Anterior cingulate cortex (tissue), 58 donors: ENCODE measurements around the gene ZNF385B.
"Not testable (repeated sequence)": the region's sequence is repeated elsewhere in the genome, so short reads cannot be mapped to it uniquely, and the experiment has no call there.

Experiments used
- DNase-seq, 58 donors: peaks; one replicate each; lab custom pipeline; 2025; lab: John Stamatoyannopoulos, UW

Gene ZNF385B

DNA sequence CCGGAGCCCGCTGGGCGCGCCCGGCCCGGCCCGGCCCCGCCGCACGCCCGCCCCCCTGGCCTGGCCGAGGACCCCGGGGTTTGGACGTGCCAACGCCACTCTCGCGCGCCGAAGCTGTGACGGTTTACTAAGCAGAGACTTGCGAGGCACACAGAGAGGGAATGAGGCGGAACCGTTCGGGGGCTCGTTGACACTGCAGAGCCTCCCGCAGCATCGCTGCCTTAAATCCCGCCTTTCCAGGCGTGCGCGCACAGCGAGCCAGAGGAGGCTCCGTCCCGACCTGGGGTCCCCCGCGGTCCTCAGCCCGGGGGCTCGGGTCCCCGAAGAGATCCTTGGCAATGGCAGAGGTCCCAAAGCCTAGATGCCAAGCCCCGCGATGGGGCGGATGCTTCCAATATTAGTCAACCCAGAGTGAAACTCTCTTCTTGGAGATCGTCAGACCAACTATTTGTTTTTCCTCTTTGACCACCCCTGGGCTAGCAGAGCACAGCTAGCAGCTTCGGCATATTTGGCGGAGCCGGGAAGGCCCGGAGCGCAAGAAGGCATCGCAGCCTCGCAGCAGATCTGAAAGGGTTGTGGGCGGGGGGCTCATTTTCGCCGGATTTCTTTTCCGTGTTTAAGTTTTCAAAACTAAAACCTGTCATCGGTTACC, at the start of gene ZNF385B:
TSS of gene ZNF385B (minus strand) at position 197 of the 652 bp plus-strand sequence.
- DNase-seq = peak in 16 of 58 donors; percentile 2 to 48 (median 17)

GRCh38 chr2:179910735-179911113, 49.3 kb upstream of the ZNF385B start:
- DNase-seq = no peak

DNA sequence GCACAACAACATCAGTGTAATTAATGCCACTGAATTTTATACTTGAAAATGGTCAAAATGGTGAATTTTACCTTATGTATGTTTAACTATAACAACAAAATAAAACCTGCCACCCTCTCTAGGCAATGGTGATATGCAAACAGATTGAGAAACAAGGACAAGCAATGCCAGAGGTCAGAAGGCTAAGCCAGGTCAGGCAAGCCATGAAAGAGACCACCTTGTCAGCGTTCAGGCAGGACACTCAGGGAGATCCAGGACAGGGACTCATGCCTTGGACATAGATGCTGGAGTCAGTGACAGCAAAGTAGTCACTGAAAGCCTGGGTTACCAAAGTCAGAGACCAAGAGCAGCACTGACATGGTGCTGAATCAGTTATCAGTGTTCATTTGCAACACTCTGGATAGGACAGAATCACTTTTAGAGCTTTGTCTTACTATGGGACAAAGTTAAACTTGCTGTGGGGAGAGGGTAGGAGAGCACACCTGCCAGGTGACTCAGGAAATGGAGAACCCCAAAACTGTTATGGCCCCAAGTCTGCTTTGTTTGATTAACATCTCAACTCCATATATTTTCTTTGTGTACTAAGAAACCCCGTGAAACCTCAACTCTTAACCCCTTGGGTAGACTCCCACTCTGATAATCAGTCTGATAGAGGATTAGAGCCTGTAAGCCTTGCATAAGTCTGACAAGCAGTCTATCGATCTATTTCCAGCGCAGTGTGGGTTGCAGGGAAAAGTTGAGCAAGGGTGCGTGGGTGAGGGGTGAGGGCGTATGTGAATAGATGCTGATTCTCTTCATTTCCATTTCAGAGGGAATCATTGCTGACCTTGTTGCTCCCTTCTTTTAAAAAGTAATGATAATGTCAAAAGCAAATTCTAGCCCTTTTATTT, 48.7 kb upstream of the ZNF385B start:
- peak in 1 of 58 donors; percentile 44 for DNase-seq

- DNase-seq = no peak
Measured at GRCh38 chr2:179900655-179901054, 39.2 kb upstream of the ZNF385B start.

GRCh38 chr2:179899666-179900065, 38.3 kb upstream of the ZNF385B start:
- DNase-seq = no peak

- no peak for DNase-seq
Measured at GRCh38 chr2:179898873-179899272, 37.5 kb upstream of the ZNF385B start.

DNA sequence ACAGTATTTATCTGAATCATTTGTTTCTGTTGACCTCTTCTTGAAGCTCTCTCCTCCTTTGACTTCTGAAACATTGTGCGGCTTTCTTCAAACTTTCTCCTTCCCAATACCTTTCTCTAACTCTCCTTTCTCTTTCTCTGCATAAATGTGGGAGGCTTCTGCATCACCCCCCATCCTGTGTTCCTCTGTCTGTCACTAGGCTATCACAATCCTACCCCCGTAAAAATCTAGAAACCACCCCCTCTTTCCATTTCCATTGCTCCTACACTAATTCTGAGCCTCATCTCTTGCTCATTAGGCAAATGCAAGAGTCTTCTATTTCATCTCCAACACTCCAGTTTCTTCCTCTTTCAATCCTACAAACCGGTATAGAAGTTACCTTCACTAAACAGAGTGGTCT, 32.2 kb upstream of the ZNF385B start:
- no peak for DNase-seq

DNA sequence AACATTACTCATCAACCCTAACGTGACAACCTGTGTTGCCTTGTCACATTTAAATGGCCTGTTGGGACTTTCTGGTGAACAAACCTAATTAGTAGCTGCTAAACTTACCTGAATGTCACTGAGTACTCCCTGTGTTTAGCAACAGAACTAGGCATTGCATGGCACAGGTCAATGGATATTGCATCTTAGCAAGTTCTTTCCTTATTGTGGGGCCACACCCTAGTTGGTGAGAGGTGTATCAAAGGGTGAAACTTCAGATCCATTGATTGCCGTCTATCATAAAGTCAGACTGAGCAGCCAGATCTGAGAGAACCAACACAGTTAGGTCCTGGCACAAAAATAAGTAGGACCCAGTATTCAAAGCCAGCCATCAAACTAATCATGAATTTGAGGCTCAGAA, 29.8 kb upstream of the ZNF385B start:
- DNase-seq = no peak

- peak in 2 of 58 donors; percentile 0 to 20 for DNase-seq
Measured at GRCh38 chr2:179890666-179891065, 29.3 kb upstream of the ZNF385B start.

DNA sequence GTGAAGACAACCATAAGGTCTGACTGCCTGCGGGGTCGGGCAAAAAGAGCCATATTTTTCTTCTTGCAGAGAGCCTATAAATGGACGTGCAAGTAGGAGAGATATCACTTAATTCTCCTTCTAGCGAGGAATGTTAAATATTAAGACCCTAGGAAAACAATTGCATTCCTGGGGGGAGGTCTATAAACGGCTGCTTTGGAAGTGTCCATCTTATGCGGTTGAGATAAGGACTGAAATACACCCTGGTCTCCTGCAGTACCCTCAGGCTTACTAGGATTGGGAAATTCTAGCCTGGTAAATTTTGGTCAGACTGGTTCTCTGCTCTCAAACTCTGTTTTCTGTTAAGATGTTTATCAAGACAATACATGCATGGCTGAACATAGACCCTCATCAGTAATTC, 27.2 kb upstream of the ZNF385B start:
- DNase-seq = not testable (repeated sequence)

- DNase-seq = no peak
Measured at GRCh38 chr2:179884193-179884592, 22.8 kb upstream of the ZNF385B start.

GRCh38 chr2:179882851-179883806, 21.7 kb upstream of the ZNF385B start:
- no peak for DNase-seq

- no peak for DNase-seq
Measured at GRCh38 chr2:179877601-179878364, 16.4 kb upstream of the ZNF385B start.

DNA sequence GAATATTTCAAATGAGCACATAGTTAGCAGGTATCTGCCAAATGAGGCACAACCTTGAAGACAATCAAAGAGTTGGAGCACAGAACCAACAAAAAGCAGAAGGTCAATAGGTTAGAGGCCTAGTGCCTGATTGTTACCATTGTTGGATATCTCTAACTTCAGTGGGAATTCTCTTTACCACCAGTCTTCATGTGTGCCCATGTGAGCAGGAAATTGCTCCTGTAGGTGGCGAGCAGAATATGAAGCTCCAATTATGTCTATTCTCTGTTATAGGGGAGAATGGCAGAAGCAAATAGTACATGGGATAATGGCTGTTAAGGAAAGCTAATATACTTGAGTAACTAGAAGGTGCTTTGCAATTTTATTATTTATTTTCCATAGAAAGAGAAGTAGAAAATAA, 14.9 kb upstream of the ZNF385B start:
- DNase-seq = no peak

DNA sequence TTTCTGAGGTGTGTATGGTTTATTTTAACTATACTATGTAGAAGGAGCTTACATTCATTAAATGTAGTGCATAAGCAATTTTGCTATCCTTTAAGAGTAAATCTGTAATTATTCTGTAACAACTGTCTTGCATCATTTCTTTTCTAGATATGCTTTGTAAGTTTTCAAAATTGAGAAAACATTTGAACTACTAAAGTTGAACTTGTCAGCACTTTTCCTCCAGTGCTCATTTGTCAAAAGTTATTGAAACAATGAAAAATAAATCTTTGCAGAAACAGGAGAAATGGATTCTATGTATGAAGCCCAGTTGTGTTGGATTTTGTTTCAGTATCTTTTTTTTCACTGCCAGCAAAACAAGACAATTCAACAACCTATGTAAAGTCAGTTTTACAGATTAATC, 14.5 kb upstream of the ZNF385B start:
- no peak for DNase-seq

DNA sequence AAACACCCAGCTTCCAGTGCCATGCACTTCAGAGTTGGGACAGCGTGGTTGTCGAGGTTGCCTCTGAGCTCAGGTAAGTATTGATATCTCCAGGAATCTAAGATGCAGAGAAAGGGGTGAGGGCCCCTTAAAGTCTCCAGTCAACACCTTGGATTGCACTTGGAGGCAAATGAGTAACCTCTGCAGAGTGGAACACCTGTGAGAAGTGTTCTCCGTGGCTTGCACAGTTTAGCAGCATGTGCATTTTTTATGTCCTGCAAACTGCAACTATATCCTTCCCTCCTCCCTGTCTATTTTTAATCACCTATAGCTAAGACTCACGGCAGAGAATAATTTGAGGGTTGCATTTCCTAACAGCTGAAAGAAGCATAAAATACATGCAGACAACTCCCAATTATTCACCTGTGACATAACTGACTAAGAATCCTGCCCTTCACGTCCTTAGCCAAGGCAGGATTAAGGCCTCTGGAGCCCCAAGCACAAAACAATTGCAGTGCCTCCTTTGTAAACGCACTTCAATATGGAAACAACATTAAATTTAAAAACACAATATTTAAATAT, 1.6 kb upstream of the ZNF385B start:
- no peak for DNase-seq

GRCh38 chr2:179861027-179861415, 391 bp downstream of the ZNF385B start:
- DNase-seq = peak in 2 of 58 donors; percentile 19 to 33

DNA sequence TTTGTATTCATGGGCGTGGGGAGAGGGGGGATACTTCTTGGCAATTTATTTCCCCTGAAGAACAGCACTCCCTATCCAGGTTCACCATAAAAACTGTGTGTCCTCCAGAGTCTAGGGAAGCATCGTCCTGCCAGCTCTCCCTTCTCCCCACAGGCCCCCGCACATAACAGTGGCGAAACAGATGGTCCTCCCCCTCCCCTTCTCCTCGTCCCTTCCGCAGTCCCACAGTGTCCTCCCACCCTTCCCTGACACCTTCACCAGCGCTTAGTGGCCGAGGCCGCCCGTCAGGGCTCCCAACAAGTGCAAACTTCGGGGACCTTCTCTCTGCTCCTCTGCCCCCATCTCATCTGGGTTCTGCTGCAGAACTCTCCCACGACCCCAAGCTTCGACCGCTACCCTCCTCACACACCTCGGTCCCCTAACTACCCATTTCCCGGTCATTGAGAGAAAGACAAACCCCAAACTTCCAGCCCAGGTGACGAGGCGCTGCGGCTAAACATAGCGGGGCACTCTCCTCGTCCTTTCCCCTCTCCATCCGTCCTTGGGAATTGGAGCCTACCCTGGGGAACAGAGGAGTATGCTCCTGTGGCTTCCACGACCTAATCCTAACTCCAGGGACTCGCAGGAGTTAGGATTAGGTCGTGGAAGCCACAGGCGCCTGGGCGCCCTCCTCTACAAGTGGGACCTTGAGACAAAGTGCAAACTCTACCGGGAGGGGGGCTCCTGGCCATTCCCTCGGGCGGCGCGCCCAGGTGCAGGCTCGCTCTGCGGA, 971 bp downstream of the ZNF385B start:
- peak in 13 of 58 donors; percentile 9 to 55 (median 26) for DNase-seq

- DNase-seq = no peak
Measured at GRCh38 chr2:179859523-179859922, 1.9 kb downstream of the ZNF385B start.
